ENCODE data around the gene COX8A.

GRCh38 chr11:64000740-64001483 is 26.5 kb downstream of the COX8A start:
- TF ChIP-seq CTCF (IDR thresholded peaks at IDR 0.05) (peak; percentile 46), EZH2 (IDR thresholded peaks at IDR 0.05; ENCODE audit: borderline replicate concordance, insufficient read depth, low read depth, low read length, poor library complexity, severe bottlenecking) (no peak)
